Thyroid gland (tissue), 4 donors: ENCODE data around the gene DNMT3A. TPM values are rescaled to one million over a fixed set of nuclear protein-coding genes. Genes with fewer than 3 reads are reported as not detected.

ENCODE experiments used
- DNase-seq, 2 donors: peaks; one replicate each; pipeline ENCODE4 v3.0.0-alpha.2; 2019
- H3K27ac ChIP-seq, 3 donors: fragments of 200-600 bp; sonication (generic); 1 replicate in 2 of 3; 2 replicates in 1 of 3; pipeline ENCODE4 v1.5.1; 2016 to 2019; ENCODE audit warnings: mild to moderate bottlenecking in 1 of 3, moderate library complexity in 1 of 3
- H3K27me3 ChIP-seq: fragments of 200-600 bp; sonication (generic); one replicate; pipeline ENCODE4 v1.5.1; 2019
- H3K36me3 ChIP-seq, 2 donors: fragments of 200-600 bp; sonication (generic); one replicate each; pipeline ENCODE4 v1.5.1; 2016 to 2019
- H3K4me1 ChIP-seq, 2 donors: fragments of 200-600 bp; sonication (generic); one replicate each; pipeline ENCODE4 v1.5.1; 2017 to 2019
- H3K4me3 ChIP-seq, 3 donors: fragments of 200-600 bp; sonication (generic); replicated peaks in 1 of 3; 1 replicate in 2 of 3; 2 replicates in 1 of 3; pipeline ENCODE4 v1.5.1; 2016; ENCODE audit warnings: mild to moderate bottlenecking in 1 of 3
- H3K9me3 ChIP-seq: fragments of 200-600 bp; sonication (generic); one replicate; pipeline ENCODE4 v1.5.1; 2017
- CTCF ChIP-seq, 6 experiments: fragments of 200-600 bp in 3 of 6; fragments of 450-650 bp in 3 of 6; sonication (generic) in 3 of 6; IDR thresholded peaks; one replicate each; pipeline ENCODE4 v1.5.1; 2016 to 2019; ENCODE audit warnings: antibody characterized with exemption in 6 of 6, mild to moderate bottlenecking in 2 of 6, inconsistent platforms in 1 of 6, moderate library complexity in 1 of 6
- POLR2A ChIP-seq, 2 donors: fragments of 450-650 bp; IDR thresholded peaks; one replicate each; pipeline ENCODE4 v1.6.1; 2017; ENCODE audit warnings: antibody characterized with exemption in 2 of 2, mild to moderate bottlenecking in 2 of 2, moderate library complexity in 1 of 2
- WGBS, 2 donors: methylation state at CpG; one replicate each; pipeline ENCODE4 v1.1.5; 2017; 5-methylcytosine and 5-hydroxymethylcytosine counted together
- intact Hi-C: fragments of 100-400 bp; cut with DNase I; formaldehyde crosslinking; loops from one replicate; pipeline ENCODE4 v1.15.1; 2023
- total RNA-seq, 4 donors: library from RNA; depleted of rRNA; stranded (reverse); fragments of >200 nt; gene quantifications; one replicate each; pipeline ENCODE4 v1.2.3, GENCODE V29; 2016

The DNMT3A gene
- total RNA-seq, 4 donors from 2014 or later = 17.3 to 40.9 (median 18.8) TPM

GRCh38 chr2:25342372-25343186 lies 854 bp upstream of the DNMT3A start:
- 23 to 35% methylated on average over 20 to 39 of the region's 45 CpGs for WGBS, 2 donors
- Histone ChIP-seq H3K4me3 (peak overlapping the region in 2 of 3 donors; percentile 38 to 49), H3K36me3 (no peaks in the 10 kb centered on the region), H3K27me3 (no peaks in the 10 kb centered on the region), H3K4me1 (peaks cover 7 to 20% of the 10 kb centered on the region in 2 donors), H3K27ac (peak overlapping the region in 2 of 3 donors; percentile 46 to 77), H3K9me3 (no peaks in the 10 kb centered on the region)
- peak; percentile 84 to 86 for DNase-seq
- peak in 1 of 2 donors; percentile 20 for TF ChIP-seq POLR2A (IDR thresholded peaks at IDR 0.05)
- TF ChIP-seq CTCF (IDR thresholded peaks at IDR 0.05) = peak; percentile 91 to 99 (median 99)
- intact Hi-C loops = loop anchor here (2.0 to 10.0 kb wide), 3 partner anchors 18 to 182 kb away; no protein-coding TSS in a partner anchor

- peak overlapping the region in 1 of 3 donors; percentile 75 for H3K4me3 ChIP-seq
- peak; percentile 30 to 38 for DNase-seq
- H3K27me3 ChIP-seq = no peaks in the 10 kb centered on the region
- WGBS, 2 donors = 3% methylated on average over 8 of the region's 104 CpGs; no CpG with 5 or more reads in 1 of the 2 donors
- TF ChIP-seq POLR2A (IDR thresholded peaks at IDR 0.05) = no peak
- TF ChIP-seq CTCF (IDR thresholded peaks at IDR 0.05) = no peak
- no peaks in the 10 kb centered on the region for H3K9me3 ChIP-seq
- peaks cover 7 to 20% of the 10 kb centered on the region in 2 donors for H3K4me1 ChIP-seq
- H3K27ac ChIP-seq = peak overlapping the region in 1 of 3 donors; percentile 41
- H3K36me3 ChIP-seq = no peaks in the 10 kb centered on the region
- intact Hi-C loops = loop anchor here (5.0 to 10.0 kb wide), 2 partner anchors 89 to 184 kb away; no protein-coding TSS in a partner anchor
These were observed 556 bp downstream of the DNMT3A start for GRCh38 chr2:25341011-25341727.

DNA sequence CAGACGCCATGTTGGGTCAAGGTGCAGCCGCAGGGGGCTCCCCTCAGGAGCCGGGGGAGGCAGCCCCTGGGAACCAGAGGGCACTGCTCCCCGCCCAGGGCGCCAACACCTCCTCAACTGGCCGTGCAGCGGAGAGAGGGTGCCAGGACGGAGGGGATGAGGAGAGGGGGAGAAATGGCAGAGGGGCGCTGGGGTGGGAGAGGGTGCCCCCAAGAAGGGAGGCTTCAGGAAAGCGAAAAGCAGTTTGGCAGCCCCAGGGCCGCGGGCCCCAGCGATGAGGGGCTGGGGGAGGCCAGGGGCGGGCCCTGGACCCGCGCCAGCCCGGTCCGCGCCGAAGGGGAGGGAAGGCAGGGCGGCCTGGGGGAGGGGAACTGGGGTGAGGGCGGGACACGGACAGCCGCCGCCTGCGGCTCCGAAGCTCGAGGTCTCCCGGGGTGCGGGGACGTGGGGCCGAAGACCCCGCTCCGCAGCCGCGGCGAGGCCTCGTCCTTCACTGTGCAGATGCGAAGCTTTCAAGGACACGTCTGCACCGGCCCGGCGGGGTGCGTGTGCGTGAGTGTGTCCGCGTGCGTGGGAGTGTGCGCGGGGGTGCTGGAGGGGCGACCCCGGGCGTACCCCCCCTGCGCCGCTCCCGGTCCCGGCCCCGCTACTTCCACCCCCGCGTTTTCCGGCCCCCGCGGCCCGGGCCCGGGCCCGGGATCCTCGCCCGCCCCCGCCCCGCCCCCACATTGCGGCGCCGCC lies 1.4 kb downstream of the DNMT3A start:
- peak overlapping the region; percentile 37 to 76 (median 72) for H3K27ac ChIP-seq
- intact Hi-C loops = loop anchor here (5.0 to 10.0 kb wide), 2 partner anchors 88 to 184 kb away; no protein-coding TSS in a partner anchor
- H3K9me3 ChIP-seq = no peaks in the 10 kb centered on the region
- H3K4me3 ChIP-seq = peak overlapping the region in 2 of 3 donors; percentile 51 to 75
- peak; percentile 60 to 65 for DNase-seq
- TF ChIP-seq POLR2A (IDR thresholded peaks at IDR 0.05) = no peak
- no peak for TF ChIP-seq CTCF (IDR thresholded peaks at IDR 0.05)
- 6 to 25% methylated on average over 10 to 35 of the region's 73 CpGs for WGBS, 2 donors
- H3K36me3 ChIP-seq = no peaks in the 10 kb centered on the region
- no peaks in the 10 kb centered on the region for H3K27me3 ChIP-seq
- peaks cover 8 to 20% of the 10 kb centered on the region in 2 donors for H3K4me1 ChIP-seq

- TF ChIP-seq POLR2A (IDR thresholded peaks at IDR 0.05) = no peak
- TF ChIP-seq CTCF (IDR thresholded peaks at IDR 0.05) = peak in 2 of 6 experiments; percentile 19 to 31
- WGBS, 2 donors = 61 to 67% methylated on average over 9 to 10 of the region's 18 CpGs
- intact Hi-C loops = loop anchor here (5.0 to 10.0 kb wide), 2 partner anchors 87 to 185 kb away; no protein-coding TSS in a partner anchor
- Histone ChIP-seq H3K4me3 (peak overlapping the region in 1 of 3 donors; percentile 75), H3K36me3 (no peaks in the 10 kb centered on the region), H3K4me1 (peaks cover 10 to 20% of the 10 kb centered on the region in 2 donors), H3K27me3 (no peaks in the 10 kb centered on the region), H3K9me3 (no peaks in the 10 kb centered on the region), H3K27ac (peak overlapping the region; percentile 37 to 76 (median 72))
- DNase-seq = peak; percentile 75 to 78
These were observed 1.9 kb downstream of the DNMT3A start for GRCh38 chr2:25339791-25340180.
